ENCODE measurements around the gene LAMA5.

Gene LAMA5

DNA sequence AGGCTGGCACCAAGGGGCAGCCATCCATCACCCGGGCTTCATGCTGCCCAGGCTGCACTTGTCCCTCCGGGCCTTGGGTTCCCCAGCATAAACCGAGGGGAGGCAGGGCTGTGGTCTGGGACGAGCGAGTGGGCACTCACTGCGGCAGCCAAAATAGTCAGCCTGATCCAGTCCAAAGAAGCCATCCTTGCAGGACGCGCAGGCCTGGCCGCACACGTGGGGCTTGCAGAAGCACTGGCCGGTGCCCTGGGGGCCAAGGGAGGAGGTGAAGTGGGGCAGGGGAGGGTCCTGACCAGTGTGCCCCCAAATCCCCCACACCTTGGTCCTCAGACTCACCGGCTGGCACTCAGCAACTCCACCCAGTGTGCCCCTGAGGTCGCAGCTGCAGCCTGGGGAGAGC is 32.2 kb downstream of the LAMA5 start:
- no peaks in the 10 kb centered on the region for H3K27me3 ChIP-seq (ENCODE audit: control insufficient read depth, insufficient read depth, low read length)
- no peaks in the 10 kb centered on the region for H3K9me3 ChIP-seq (ENCODE audit: control insufficient read depth, low read length)
- H3K36me3 ChIP-seq (ENCODE audit: control insufficient read depth, insufficient read depth, low read length), result no peaks in the 10 kb centered on the region
- H3K4me1 ChIP-seq (ENCODE audit: control insufficient read depth, insufficient read depth, low read length), result no peaks in the 10 kb centered on the region
- H3K4me3 ChIP-seq (ENCODE audit: low read length), result no peak overlapping the region
- no peak overlapping the region for H3K9ac ChIP-seq (ENCODE audit: low read length)

DNA sequence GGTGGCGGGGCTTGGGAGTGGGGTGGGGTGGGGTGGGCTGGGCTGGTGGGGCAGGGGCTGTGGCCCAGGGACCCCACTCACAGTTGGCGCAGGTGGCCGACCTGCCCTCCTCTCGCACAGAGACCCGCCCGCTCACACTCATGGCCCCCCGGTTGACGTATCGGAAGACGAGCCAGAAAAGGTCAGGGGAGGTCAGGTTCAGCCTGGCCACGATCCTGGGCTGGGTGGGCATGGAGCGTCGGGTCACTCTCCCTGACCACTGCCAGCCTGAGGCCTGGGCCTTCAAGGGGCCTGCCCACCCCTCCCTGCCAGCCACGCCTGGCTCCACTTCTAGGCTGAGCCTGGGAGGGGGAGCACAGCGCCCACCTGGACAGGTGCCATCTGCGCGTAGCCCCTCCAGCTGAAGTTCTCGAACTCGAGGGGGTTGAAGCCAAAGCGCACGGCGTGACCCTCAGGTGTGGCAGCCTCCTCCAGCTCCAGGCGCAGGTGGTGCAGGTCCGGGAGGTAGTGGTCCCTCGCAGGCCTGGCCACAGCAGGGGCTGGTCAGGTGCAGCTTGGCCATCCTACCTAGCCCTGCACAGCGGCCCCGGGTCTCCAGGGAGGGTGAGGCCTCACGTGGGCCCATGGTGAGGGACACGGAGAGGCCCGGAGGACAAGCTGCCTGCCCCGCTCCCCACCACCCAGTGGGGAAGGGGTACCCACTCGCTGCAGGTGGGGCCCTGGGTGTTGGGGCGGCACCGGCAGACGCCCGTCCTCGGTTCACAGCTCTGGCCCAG is 33.1 kb downstream of the LAMA5 start:
- Histone ChIP-seq H3K9ac (ENCODE audit: low read length) (no peak overlapping the region), H3K36me3 (ENCODE audit: control insufficient read depth, insufficient read depth, low read length) (no peaks in the 10 kb centered on the region)

DNA sequence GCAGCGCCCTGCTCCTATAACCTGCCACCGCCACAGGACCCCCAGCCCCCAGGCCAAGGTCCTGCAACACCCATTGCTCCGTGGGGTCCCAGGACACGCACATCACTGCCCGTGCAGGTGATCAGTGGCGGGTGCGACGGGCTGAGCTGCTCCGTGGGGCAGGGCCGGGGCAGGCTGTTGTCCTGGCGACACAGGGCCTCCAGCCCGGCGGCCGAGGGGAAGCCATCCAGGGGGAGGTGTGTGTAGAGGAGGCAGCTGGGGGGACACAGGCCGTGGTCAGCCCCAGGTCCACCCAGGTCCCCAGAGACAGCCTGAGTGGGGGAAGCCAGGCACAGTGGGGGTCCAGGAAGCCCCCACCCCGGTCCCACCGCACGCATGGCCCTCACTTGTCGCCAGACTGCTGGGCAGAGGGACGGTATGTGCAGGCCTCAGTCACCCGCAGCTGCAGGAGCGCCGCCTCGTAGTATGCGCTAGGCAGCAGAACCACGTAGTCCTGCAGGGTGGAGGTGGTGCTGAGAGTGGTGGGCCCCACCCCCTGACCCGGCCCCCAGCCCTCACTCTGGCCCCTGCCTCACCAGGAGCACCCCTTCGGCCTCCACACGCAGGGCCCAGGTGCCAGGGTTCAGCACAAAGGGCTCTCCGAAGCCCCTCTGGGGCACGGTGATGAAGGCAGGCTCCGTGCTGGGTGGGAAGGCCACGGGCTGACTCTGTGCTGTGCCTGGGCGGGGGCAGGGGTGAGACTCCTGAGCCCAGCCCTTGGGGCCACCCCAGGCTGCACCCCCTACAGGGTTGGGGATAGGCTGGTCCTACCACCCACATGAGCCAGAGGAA is 33.9 kb downstream of the LAMA5 start:
- H3K36me3 ChIP-seq (ENCODE audit: control insufficient read depth, insufficient read depth, low read length), result no peaks in the 10 kb centered on the region
- H3K9me3 ChIP-seq (ENCODE audit: control insufficient read depth, low read length), result no peaks in the 10 kb centered on the region
- no peaks in the 10 kb centered on the region for H3K27me3 ChIP-seq (ENCODE audit: control insufficient read depth, insufficient read depth, low read length)
- no peaks in the 10 kb centered on the region for H3K4me1 ChIP-seq (ENCODE audit: control insufficient read depth, insufficient read depth, low read length)
- no peak overlapping the region for H3K9ac ChIP-seq (ENCODE audit: low read length)
- no peak overlapping the region for H3K4me3 ChIP-seq (ENCODE audit: low read length)

More for the DNA sequence above, 33.1 kb downstream of the LAMA5 start:
- Histone ChIP-seq H3K4me1 (ENCODE audit: control insufficient read depth, insufficient read depth, low read length) (no peaks in the 10 kb centered on the region), H3K4me3 (ENCODE audit: low read length) (no peak overlapping the region), H3K27me3 (ENCODE audit: control insufficient read depth, insufficient read depth, low read length) (no peaks in the 10 kb centered on the region), H3K9me3 (ENCODE audit: control insufficient read depth, low read length) (no peaks in the 10 kb centered on the region)

DNA sequence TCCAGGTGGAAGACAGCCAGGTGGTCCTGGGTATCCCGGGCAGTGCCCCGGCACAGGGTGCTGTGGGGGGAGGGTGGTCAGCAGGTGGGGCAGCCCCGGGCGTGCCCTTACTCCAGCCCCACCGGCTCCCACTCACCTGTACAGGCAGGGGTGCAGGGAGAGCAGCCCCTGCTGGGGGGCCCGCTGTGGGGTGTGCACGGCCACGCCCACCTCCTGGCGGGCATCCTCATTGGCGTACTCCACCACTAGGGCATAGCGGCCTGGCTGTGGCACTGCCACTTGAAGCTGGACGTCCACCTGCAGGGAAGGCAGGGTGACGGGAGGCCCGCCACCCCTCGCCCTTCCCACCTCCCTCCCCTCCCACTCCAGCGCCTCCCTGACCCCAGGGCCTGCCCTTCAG is 34.7 kb downstream of the LAMA5 start:
- Histone ChIP-seq H3K9me3 (ENCODE audit: control insufficient read depth, low read length) (no peaks in the 10 kb centered on the region), H3K27me3 (ENCODE audit: control insufficient read depth, insufficient read depth, low read length) (no peaks in the 10 kb centered on the region), H3K4me1 (ENCODE audit: control insufficient read depth, insufficient read depth, low read length) (no peaks in the 10 kb centered on the region), H3K9ac (ENCODE audit: low read length) (no peak overlapping the region), H3K4me3 (ENCODE audit: low read length) (no peak overlapping the region), H3K36me3 (ENCODE audit: control insufficient read depth, insufficient read depth, low read length) (no peaks in the 10 kb centered on the region)

DNA sequence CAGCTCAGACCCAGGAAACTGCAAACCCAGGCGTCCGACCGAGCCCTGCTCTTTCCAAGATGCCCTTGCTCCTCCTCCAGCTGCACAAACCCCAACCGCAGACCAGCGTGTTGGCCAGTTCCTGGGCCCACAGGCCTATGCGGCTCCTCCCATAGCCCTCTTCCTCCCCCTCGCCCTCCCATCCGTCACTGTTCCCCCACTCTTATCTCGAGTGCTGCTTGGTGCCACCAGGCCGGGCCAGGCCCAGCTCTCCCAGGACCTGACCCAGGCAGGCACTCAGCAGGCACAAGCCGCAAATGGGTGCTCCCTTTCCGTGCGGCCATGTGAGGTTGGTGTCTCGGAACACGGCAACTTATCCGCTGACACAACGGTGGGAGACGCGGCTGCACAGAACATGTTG is 35.8 kb downstream of the LAMA5 start:
- H3K4me3 ChIP-seq (ENCODE audit: low read length), result no peak overlapping the region
- no peak overlapping the region for H3K9ac ChIP-seq (ENCODE audit: low read length)
- no peaks in the 10 kb centered on the region for H3K36me3 ChIP-seq (ENCODE audit: control insufficient read depth, insufficient read depth, low read length)
- no peaks in the 10 kb centered on the region for H3K27me3 ChIP-seq (ENCODE audit: control insufficient read depth, insufficient read depth, low read length)
- H3K9me3 ChIP-seq (ENCODE audit: control insufficient read depth, low read length), result no peaks in the 10 kb centered on the region
- no peaks in the 10 kb centered on the region for H3K4me1 ChIP-seq (ENCODE audit: control insufficient read depth, insufficient read depth, low read length)

DNA sequence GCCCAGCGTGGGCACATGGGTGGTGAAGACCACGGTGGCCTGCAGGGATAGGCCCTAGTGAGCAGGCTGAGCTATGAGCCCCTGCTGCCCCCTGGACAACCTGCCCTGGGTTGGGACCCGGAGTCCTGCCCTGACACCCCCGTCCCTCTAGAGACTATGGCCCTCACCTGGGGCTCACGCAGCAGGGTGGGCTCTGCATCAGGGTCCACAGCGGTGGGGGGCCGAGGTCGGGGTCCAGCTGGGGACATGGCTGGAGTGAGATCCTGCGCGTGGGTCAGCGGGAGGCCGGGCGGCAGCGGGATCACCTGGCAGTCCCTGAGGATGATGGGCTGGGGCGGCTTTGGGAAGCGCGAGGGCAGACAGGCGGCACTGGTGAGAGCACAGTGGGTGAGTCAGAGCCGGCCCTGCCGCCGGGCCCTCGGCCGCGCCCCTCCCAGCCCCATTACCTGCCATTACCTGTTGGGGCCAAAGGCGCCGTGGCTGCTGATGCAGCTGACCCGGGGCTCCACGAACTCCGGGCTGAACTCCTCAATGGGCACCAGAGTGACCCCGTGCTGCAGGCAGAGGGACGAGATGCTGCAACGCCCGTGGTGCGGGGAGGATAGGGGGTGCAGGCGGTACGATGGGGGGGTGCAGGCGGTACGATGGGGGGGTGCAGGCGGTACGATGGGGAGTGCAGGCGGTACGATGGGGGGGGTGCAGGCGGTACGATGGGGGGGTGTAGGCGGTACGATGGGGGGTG is 36.4 kb downstream of the LAMA5 start:
- no peaks in the 10 kb centered on the region for H3K9me3 ChIP-seq (ENCODE audit: control insufficient read depth, low read length)
- no peaks in the 10 kb centered on the region for H3K36me3 ChIP-seq (ENCODE audit: control insufficient read depth, insufficient read depth, low read length)
- no peak overlapping the region for H3K4me3 ChIP-seq (ENCODE audit: low read length)
- H3K4me1 ChIP-seq (ENCODE audit: control insufficient read depth, insufficient read depth, low read length), result no peaks in the 10 kb centered on the region
- no peaks in the 10 kb centered on the region for H3K27me3 ChIP-seq (ENCODE audit: control insufficient read depth, insufficient read depth, low read length)
- no peak overlapping the region for H3K9ac ChIP-seq (ENCODE audit: low read length)

DNA sequence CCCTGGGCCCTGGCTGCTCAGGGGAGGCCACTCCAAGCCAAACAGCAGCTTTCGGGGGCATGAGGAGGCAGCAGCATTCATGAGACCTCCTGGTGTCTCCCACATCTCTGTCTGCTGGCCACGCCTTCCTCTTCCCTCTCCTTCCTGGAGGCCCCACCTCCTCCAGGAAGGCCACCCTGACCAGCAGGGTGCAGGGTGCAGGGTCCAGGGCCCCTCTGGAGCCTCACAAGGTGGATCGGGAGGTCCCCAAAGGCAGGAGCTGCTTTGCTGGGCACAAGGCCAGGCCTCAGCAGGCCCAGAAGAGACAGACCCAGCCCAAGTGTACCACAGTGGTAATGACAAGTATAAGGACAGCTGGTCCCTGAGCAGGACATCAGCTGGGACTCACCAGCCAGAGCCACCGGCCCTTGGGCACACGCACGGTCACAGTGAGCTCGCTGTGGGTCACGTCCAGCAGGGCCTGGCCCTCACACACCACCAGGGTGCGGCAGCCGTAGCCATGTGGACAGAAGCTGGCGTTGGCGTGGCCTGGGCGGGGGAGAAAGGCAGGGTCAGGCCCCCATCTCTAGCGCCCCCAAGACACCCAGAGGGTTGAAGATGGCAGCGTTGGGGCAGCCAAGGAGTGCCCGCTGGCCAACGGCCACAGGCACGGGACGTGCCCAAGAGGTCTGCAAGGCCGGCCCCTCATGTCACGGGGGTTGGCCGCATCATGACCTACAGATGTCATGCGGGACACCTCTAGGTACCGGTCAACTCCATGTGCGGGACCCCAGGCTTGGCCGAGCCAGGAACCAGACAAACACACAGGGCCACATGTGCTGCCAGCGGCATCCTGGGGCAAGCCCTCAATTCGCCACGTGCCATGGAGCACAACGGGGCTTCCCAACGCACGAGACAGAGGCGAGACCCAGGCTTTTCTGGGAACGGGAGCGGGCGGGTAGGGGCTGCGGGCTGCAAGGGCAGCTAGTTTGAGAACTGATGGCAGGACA is 37.4 kb downstream of the LAMA5 start:
- H3K9me3 ChIP-seq (ENCODE audit: control insufficient read depth, low read length), result no peaks in the 10 kb centered on the region
- H3K27me3 ChIP-seq (ENCODE audit: control insufficient read depth, insufficient read depth, low read length), result no peaks in the 10 kb centered on the region
- H3K9ac ChIP-seq (ENCODE audit: low read length), result no peak overlapping the region
- H3K4me1 ChIP-seq (ENCODE audit: control insufficient read depth, insufficient read depth, low read length), result no peaks in the 10 kb centered on the region
- no peaks in the 10 kb centered on the region for H3K36me3 ChIP-seq (ENCODE audit: control insufficient read depth, insufficient read depth, low read length)
- no peak overlapping the region for H3K4me3 ChIP-seq (ENCODE audit: low read length)

DNA sequence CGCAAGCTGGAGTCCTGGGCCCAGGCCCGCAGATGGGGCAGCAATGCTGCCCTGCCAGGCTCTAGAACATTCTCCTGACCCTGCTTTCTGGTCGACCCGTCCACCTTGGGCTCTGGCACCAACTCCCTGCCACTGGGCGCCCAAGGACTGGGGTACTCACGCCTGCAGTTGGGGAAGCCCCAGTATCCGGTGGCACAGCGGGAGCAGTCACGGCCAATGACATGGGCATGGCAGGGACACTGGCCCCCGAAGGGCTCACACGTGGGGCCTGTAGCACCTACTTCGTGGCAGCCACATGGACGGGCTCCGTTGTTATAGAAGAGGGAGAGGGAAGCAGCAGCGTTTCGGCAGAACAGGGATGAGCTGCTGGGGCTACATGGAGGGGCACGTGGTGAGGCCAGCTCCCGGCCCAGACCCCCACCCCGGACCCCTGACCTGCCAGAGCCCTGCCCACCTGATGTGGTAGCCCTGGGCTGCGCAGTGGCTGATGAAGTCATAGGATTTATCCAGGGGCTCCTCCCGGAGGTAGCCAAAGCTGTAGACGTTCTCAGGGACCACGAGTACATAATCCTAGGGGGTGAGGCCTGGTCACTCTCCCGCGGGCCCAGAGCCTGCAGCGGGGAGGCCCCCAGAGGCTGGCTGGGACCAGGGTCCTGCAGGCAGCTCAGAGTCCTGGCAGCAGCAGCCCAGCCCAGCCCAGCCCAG is 38.3 kb downstream of the LAMA5 start:
- Histone ChIP-seq H3K4me3 (ENCODE audit: low read length) (no peak overlapping the region), H3K27me3 (ENCODE audit: control insufficient read depth, insufficient read depth, low read length) (no peaks in the 10 kb centered on the region), H3K9me3 (ENCODE audit: control insufficient read depth, low read length) (no peaks in the 10 kb centered on the region), H3K9ac (ENCODE audit: low read length) (no peak overlapping the region), H3K4me1 (ENCODE audit: control insufficient read depth, insufficient read depth, low read length) (no peaks in the 10 kb centered on the region), H3K36me3 (ENCODE audit: control insufficient read depth, insufficient read depth, low read length) (no peaks in the 10 kb centered on the region)

DNA sequence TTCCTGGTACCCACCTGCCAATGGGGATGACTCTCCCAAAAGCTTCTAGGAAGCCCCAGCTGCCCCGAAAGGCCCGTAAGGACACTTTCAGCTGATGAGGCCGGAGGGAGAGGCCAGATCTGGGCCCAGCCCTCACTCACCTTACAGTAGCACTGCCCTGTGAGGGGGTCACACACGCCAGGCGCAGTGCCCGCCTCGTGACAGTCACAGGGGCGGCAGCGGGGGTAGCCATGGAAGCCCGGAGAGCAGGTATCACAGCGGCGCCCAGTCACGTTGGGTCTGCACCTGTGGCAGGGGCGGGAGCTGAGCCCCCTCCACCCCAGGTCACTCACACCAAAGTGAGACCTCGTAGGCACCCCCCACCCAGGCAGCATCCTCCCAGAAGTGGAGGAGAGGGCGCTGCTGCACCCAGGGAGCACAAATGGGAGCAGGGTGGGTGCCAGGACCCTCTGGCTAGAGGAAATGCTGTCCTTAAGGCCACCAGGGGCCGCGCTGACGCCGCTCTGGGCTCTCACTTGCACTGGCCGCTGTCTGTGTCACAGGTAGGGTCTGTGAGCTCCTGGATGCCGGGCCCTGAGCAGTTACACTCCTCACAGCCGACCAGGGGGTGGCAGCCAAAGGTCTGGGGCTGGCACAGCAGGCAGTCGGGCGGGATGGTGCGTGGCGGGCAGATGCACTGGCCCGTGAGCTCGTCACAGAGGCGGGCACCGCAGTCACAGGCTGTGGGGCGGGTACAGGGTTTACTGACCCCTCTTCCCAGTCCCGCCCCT is 39.2 kb downstream of the LAMA5 start:
- H3K27me3 ChIP-seq (ENCODE audit: control insufficient read depth, insufficient read depth, low read length), result no peaks in the 10 kb centered on the region
- H3K9ac ChIP-seq (ENCODE audit: low read length), result no peak overlapping the region
- H3K9me3 ChIP-seq (ENCODE audit: control insufficient read depth, low read length), result no peaks in the 10 kb centered on the region
- no peaks in the 10 kb centered on the region for H3K4me1 ChIP-seq (ENCODE audit: control insufficient read depth, insufficient read depth, low read length)
- no peaks in the 10 kb centered on the region for H3K36me3 ChIP-seq (ENCODE audit: control insufficient read depth, insufficient read depth, low read length)
- H3K4me3 ChIP-seq (ENCODE audit: low read length), result no peak overlapping the region

DNA sequence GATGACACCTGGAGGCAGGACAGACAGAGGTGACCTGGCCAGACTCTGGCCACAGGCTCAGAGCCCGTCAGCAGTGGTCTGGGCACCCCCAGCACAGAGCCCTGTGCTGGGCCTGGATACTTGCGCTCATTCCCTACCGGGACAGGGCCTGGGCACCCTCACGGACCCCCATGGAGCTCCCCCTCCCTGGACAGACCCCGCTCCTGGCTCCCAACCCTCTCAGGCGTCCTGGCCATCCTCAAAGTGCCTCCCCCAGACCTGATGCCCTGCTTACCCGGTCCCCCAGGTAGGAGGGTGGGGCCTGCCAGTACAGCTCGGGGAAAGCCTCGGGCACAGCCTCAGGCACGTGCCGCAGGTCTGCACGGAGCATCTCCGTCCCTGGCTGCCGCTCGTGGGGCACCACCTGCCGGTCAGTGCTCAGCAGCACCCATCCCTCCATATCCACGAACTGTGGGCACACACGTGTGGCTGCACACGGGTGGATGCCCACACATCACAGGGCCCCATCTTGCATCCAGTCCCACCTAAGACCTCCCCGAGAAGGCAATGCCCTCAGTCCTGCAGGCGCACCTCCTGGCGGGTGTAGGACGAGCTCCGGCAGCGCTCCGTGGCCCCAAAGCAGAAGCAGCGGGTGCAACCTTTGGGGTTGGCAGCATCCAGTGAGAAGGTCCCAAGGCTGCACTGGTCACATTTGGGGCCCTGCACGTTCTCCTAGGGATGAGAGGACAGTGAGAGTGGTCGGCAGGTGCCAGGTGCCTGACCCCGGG is 40.0 kb downstream of the LAMA5 start:
- Histone ChIP-seq H3K9ac (ENCODE audit: low read length) (no peak overlapping the region), H3K9me3 (ENCODE audit: control insufficient read depth, low read length) (no peaks in the 10 kb centered on the region), H3K36me3 (ENCODE audit: control insufficient read depth, insufficient read depth, low read length) (no peaks in the 10 kb centered on the region), H3K4me3 (ENCODE audit: low read length) (no peak overlapping the region), H3K4me1 (ENCODE audit: control insufficient read depth, insufficient read depth, low read length) (no peaks in the 10 kb centered on the region), H3K27me3 (ENCODE audit: control insufficient read depth, insufficient read depth, low read length) (no peaks in the 10 kb centered on the region)

All from mucosa of stomach (tissue), 1 donor.